HepG2 (cell line): Measurements from ENCODE around the gene CAPSL. TPM values are rescaled to one million over a fixed set of nuclear protein-coding genes. Genes with fewer than 3 reads are reported as not detected.

Experiments
- ATAC-seq: fragments of 200-7000 bp; cut with Tn5 transposase; 3 replicates; pipeline ENCODE4 v1.9.1; 2020; ENCODE audit warnings: mild to moderate bottlenecking, moderate library complexity
- BruUV-seq: library from RNA; stranded (reverse); fragments of 400-500 nt; replicated peaks from 2 replicates; lab custom pipeline; 2021; lab: Mats Ljungman, UMichigan
- CTCF ChIA-PET: fragments of 300-600 bp; formaldehyde crosslinking; extraction: SDS; loops from one replicate; lab custom pipeline; 2021; ENCODE audit warnings: low total read pairs, inconsistent platforms, low intra/inter-chr PET ratio; lab: Yijun Ruan, JAX
- POLR2A ChIA-PET: fragments of 350-600 bp; sonication (Branson Sonifier 250); formaldehyde crosslinking; loops from one replicate; lab custom pipeline; 2020; ENCODE audit warnings: antibody characterized with exemption, inconsistent platforms; lab: Yijun Ruan, JAX
- DNase-seq: peaks from one replicate; pipeline ENCODE4 v3.0.0-alpha.2; 2015; ENCODE audit warnings: low spot score
- FAIRE-seq: peaks from 3 replicates; lab custom pipeline; 2011; peaks lifted over from hg19 to GRCh38; lab: Jason Lieb, UNC
- H2AFZ ChIP-seq: one replicate; pipeline ENCODE4 v1.6.1; 2011; ENCODE audit warnings: low read length, inconsistent platforms
- H3K27ac ChIP-seq: fragments of 300-600 bp; 3 replicates; pipeline ENCODE4 v1.8.0; 2011; ENCODE audit warnings: mixed run types, mild to moderate bottlenecking, mixed read lengths, low read length, inconsistent platforms; ENCODE audit not compliant: insufficient read depth; ENCODE audit errors: extremely low read length
- H3K27me3 ChIP-seq, 2 experiments: fragments of 200-600 bp in 1 of 2; 2 replicates in 1 of 2; 3 replicates in 1 of 2; pipeline versions ENCODE4 v1.6.0 to v1.8.0; 2011; ENCODE audit warnings: low read length in 2 of 2, mild to moderate bottlenecking in 2 of 2, moderate library complexity in 2 of 2, inconsistent platforms in 1 of 2; ENCODE audit not compliant: insufficient read depth in 2 of 2, control insufficient read depth in 1 of 2
- H3K36me3 ChIP-seq, 2 experiments: fragments of 200-600 bp in 1 of 2; replicated peaks in 1 of 2; 2 replicates in 1 of 2; 3 replicates in 1 of 2; pipeline versions ENCODE4 v1.5.1 to v1.8.0; 2011; ENCODE audit warnings: low read length in 2 of 2, inconsistent platforms in 1 of 2; ENCODE audit not compliant: insufficient read depth in 2 of 2, control insufficient read depth in 1 of 2
- H3K4me1 ChIP-seq: 2 replicates; pipeline ENCODE4 v1.5.1; 2012; ENCODE audit warnings: low read length, inconsistent platforms; ENCODE audit not compliant: insufficient read depth
- H3K4me2 ChIP-seq: 2 replicates; pipeline ENCODE4 v1.6.0; 2011; ENCODE audit warnings: low read depth, low read length, inconsistent platforms
- H3K4me3 ChIP-seq, 3 experiments: fragments of 200-600 bp in 1 of 3; sonication (generic), shearing (Covaris generic) in 1 of 3; replicated peaks in 1 of 3; 2 replicates each; pipeline ENCODE4 v1.5.1; 2011 to 2016; ENCODE audit warnings: low read length in 3 of 3, inconsistent platforms in 2 of 3, low read depth in 2 of 3, mild to moderate bottlenecking in 2 of 3, control low read depth in 1 of 3, mixed read lengths in 1 of 3; ENCODE audit not compliant: insufficient read depth in 1 of 3
- H3K79me2 ChIP-seq: one replicate; pipeline ENCODE4 v1.6.1; 2011; ENCODE audit warnings: low read length, inconsistent platforms; ENCODE audit not compliant: insufficient read depth
- H3K9ac ChIP-seq: 2 replicates; pipeline ENCODE4 v1.6.0; 2011; ENCODE audit warnings: mild to moderate bottlenecking, low read depth, low read length, inconsistent platforms; ENCODE audit not compliant: insufficient read depth
- H3K9me3 ChIP-seq: 2 replicates; pipeline ENCODE4 v1.5.1; 2012; ENCODE audit warnings: mild to moderate bottlenecking, low read length
- H4K20me1 ChIP-seq: 2 replicates; pipeline ENCODE4 v1.6.0; 2011; ENCODE audit warnings: inconsistent platforms, mild to moderate bottlenecking, low read length, moderate library complexity; ENCODE audit not compliant: insufficient read depth
- ARNTL ChIP-seq: sonication (generic); formaldehyde crosslinking; IDR thresholded peaks from 2 replicates; pipeline ENCODE4 v1.4.0; 2020; ENCODE audit warnings: mild to moderate bottlenecking, missing genetic modification reagents
- ELF4 ChIP-seq: sonication (generic); formaldehyde crosslinking; IDR thresholded peaks from 2 replicates; pipeline ENCODE4 v1.5.0; 2020; ENCODE audit warnings: missing genetic modification reagents, mild to moderate bottlenecking, moderate library complexity, borderline replicate concordance
- GZF1 ChIP-seq: sonication (generic); formaldehyde crosslinking; IDR thresholded peaks from 2 replicates; pipeline ENCODE4 v1.5.1; 2020; ENCODE audit warnings: mild to moderate bottlenecking, missing genetic modification reagents
- ISX ChIP-seq: sonication (generic); formaldehyde crosslinking; conservative IDR thresholded peaks from 2 replicates; pipeline ENCODE4 v1.5.0; 2020; ENCODE audit warnings: missing genetic modification reagents
- KLF13 ChIP-seq: sonication (generic); formaldehyde crosslinking; IDR thresholded peaks from 2 replicates; pipeline ENCODE4 v1.4.0; 2020; ENCODE audit warnings: mild to moderate bottlenecking, missing genetic modification reagents
- KLF15 ChIP-seq: sonication (generic); formaldehyde crosslinking; IDR thresholded peaks from 2 replicates; pipeline ENCODE4 v1.8.1; 2023; ENCODE audit warnings: borderline replicate concordance, mild to moderate bottlenecking, inconsistent platforms, missing genetic modification reagents, mixed read lengths
- PAX8 ChIP-seq: sonication (generic); formaldehyde crosslinking; IDR thresholded peaks from 2 replicates; pipeline ENCODE4 v1.8.0; 2022; ENCODE audit warnings: mild to moderate bottlenecking, missing genetic modification reagents, borderline replicate concordance
- SETDB1 ChIP-seq: sonication (generic); formaldehyde crosslinking; IDR thresholded peaks from 2 replicates; pipeline ENCODE4 v1.5.1; 2020; ENCODE audit warnings: missing genetic modification reagents, mild to moderate bottlenecking, borderline replicate concordance
- TRIM22 ChIP-seq: fragments of 450-650 bp; IDR thresholded peaks from 2 replicates; pipeline ENCODE4 v1.6.1; 2017
- ZBTB42 ChIP-seq: sonication (generic); formaldehyde crosslinking; IDR thresholded peaks from 2 replicates; pipeline ENCODE4 v1.5.0; 2020; ENCODE audit warnings: mild to moderate bottlenecking, missing genetic modification reagents
- ZFP36 ChIP-seq: fragments of 150-350 bp; IDR thresholded peaks from 2 replicates; pipeline ENCODE4 v1.6.1; 2018; ENCODE audit warnings: borderline replicate concordance, low read length, low read depth; ENCODE audit not compliant: partially characterized antibody
- WGBS: methylation state at CpG from one replicate; pipeline ENCODE4 v1.1.6; 2017; ENCODE audit warnings: low lambda C conversion rate; 5-methylcytosine and 5-hydroxymethylcytosine counted together
- in situ Hi-C: cut with HindIII; loops from 2 replicates; pipeline ENCODE4 v1.10.0; 2017; ENCODE audit warnings: low pct_unique_long_range_greater_than_20kb; ENCODE audit not compliant: extremely low pct_ligation_motif_present
- intact Hi-C: fragments of 100-400 bp; cut with micrococcal nuclease; formaldehyde crosslinking; loops from one replicate; pipeline ENCODE4 v1.10.0; 2022; ENCODE audit not compliant: unreplicated experiment
- polyA plus RNA-seq, 8 experiments: library from polyadenylated mRNA; depleted of rRNA in 3 of 8; stranded (reverse) in 7 of 8; unstranded in 1 of 8; fragments of >200 nt; fragmentation: Illumina TruSeq in 4 of 8; extraction: Trizol in 4 of 8; gene quantifications; 2 replicates each; pipeline versions ENCODE4 v1.2.1 to v1.2.3, GENCODE V29; 2011 to 2016; ENCODE audit warnings: low read depth in 4 of 8, missing spikeins in 1 of 8, mixed read lengths in 1 of 8; ENCODE audit not compliant: insufficient read depth in 1 of 8
- total RNA-seq, 5 experiments: library from RNA; depleted of rRNA; stranded (reverse); fragments of >200 nt; fragmentation: Illumina TruSeq; extraction: Trizol; gene quantifications; 2 replicates each; pipeline ENCODE4 v1.2.3, GENCODE V29; 2016; ENCODE audit warnings: low read depth in 1 of 5
- TF ChIP-seq, protein P1 (sequence below): sonication (generic); formaldehyde crosslinking; IDR thresholded peaks from 2 replicates; pipeline ENCODE4 v1.4.0; 2020; ENCODE audit warnings: missing genetic modification reagents
- TF ChIP-seq, protein P2 (sequence below): IDR thresholded peaks from 2 replicates; pipeline ENCODE4 v1.6.1; 2016; ENCODE audit warnings: low read depth, control low read depth

Gene CAPSL
- total and polyA plus RNA-seq, 2 of the 13 experiments (the other 11 are each of a cell fraction or from before 2014, with no cell fraction given) = not detected

GRCh38 chr5:35863159-35863558 is 75.3 kb downstream of the CAPSL start:
- in situ Hi-C loops = no loop called here

GRCh38 chr5:35862126-35862525 is 76.3 kb downstream of the CAPSL start:
- Histone ChIP-seq H3K9me3 (no peaks in the 10 kb centered on the region), H3K9ac (no peak overlapping the region), H2AFZ (no peak overlapping the region), H3K27ac (no peak overlapping the region), H3K36me3 (no peaks in the 10 kb centered on the region), H3K4me1 (no peaks in the 10 kb centered on the region), H4K20me1 (no peaks in the 10 kb centered on the region), H3K27me3 (no peaks in the 10 kb centered on the region), H3K4me2 (no peak overlapping the region), H3K4me3 (no peak overlapping the region), H3K79me2 (no peaks in the 10 kb centered on the region)
- no TSS peak for BruUV-seq
- intact Hi-C loops (no loop called here), in situ Hi-C loops (no loop called here)
- FAIRE-seq (no peak), ATAC-seq (no peak), DNase-seq (no peak)
- ChIA-PET CTCF (no interaction called here), POLR2A (no interaction called here)
- 4% methylated on average over 2 of the region's 2 CpGs for WGBS
- TF ChIP-seq ELF4 (CRISPR knock-in tag) = no peak
- no peak for TF ChIP-seq PAX8 (CRISPR knock-in tag)
- TF ChIP-seq, protein P1, sequence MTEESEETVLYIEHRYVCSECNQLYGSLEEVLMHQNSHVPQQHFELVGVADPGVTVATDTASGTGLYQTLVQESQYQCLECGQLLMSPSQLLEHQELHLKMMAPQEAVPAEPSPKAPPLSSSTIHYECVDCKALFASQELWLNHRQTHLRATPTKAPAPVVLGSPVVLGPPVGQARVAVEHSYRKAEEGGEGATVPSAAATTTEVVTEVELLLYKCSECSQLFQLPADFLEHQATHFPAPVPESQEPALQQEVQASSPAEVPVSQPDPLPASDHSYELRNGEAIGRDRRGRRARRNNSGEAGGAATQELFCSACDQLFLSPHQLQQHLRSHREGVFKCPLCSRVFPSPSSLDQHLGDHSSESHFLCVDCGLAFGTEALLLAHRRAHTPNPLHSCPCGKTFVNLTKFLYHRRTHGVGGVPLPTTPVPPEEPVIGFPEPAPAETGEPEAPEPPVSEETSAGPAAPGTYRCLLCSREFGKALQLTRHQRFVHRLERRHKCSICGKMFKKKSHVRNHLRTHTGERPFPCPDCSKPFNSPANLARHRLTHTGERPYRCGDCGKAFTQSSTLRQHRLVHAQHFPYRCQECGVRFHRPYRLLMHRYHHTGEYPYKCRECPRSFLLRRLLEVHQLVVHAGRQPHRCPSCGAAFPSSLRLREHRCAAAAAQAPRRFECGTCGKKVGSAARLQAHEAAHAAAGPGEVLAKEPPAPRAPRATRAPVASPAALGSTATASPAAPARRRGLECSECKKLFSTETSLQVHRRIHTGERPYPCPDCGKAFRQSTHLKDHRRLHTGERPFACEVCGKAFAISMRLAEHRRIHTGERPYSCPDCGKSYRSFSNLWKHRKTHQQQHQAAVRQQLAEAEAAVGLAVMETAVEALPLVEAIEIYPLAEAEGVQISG (CRISPR knock-in tag) = no peak
- no peak for TF ChIP-seq ZBTB42 (CRISPR knock-in tag)
- no peak for TF ChIP-seq KLF13 (CRISPR knock-in tag)
- TF ChIP-seq ISX (CRISPR knock-in tag) = no peak
- no peak for TF ChIP-seq SETDB1 (CRISPR knock-in tag)
- TF ChIP-seq KLF15 (CRISPR knock-in tag) = no peak
- no peak for TF ChIP-seq GZF1 (CRISPR knock-in tag)
- TF ChIP-seq ARNTL = no peak
- no peak for TF ChIP-seq TRIM22
- TF ChIP-seq ZFP36 = no peak

More at GRCh38 chr5:35863159-35863558, 75.3 kb downstream of the CAPSL start:
- POLR2A ChIA-PET = no interaction called here
- no TSS peak for BruUV-seq
- FAIRE-seq (no peak), DNase-seq (no peak)
- H3K4me3 ChIP-seq = no peak overlapping the region
- 8% methylated on average over 3 of the region's 3 CpGs for WGBS
- no peaks in the 10 kb centered on the region for H3K79me2 ChIP-seq
- CTCF ChIA-PET = no interaction called here
- H3K9me3 ChIP-seq = no peaks in the 10 kb centered on the region
- no peaks in the 10 kb centered on the region for H3K36me3 ChIP-seq
- TF ChIP-seq, protein P2, sequence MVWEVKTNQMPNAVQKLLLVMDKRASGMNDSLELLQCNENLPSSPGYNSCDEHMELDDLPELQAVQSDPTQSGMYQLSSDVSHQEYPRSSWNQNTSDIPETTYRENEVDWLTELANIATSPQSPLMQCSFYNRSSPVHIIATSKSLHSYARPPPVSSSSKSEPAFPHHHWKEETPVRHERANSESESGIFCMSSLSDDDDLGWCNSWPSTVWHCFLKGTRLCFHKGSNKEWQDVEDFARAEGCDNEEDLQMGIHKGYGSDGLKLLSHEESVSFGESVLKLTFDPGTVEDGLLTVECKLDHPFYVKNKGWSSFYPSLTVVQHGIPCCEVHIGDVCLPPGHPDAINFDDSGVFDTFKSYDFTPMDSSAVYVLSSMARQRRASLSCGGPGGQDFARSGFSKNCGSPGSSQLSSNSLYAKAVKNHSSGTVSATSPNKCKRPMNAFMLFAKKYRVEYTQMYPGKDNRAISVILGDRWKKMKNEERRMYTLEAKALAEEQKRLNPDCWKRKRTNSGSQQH (CRISPR knock-in tag) = no peak
- TF ChIP-seq, all 625 proteins: peak for 0
- no peak overlapping the region for H3K4me2 ChIP-seq
- no peaks in the 10 kb centered on the region for H4K20me1 ChIP-seq
- no peaks in the 10 kb centered on the region for H3K27me3 ChIP-seq
- no peak overlapping the region for H2AFZ ChIP-seq
- H3K9ac ChIP-seq = no peak overlapping the region
- intact Hi-C loops = no loop called here
- ATAC-seq = no peak
- H3K4me1 ChIP-seq = no peaks in the 10 kb centered on the region
- no peak overlapping the region for H3K27ac ChIP-seq
